Activated naive CD4-positive, alpha-beta T cell treated with anti-CD3 and anti-CD28 coated beads for 36 hours (primary cell): Measurements from ENCODE around the gene DDX3X. TPM values are rescaled to one million over a fixed set of nuclear protein-coding genes. Genes with fewer than 3 reads are reported as not detected.
"Not testable (repeated sequence)": the region's sequence is repeated elsewhere in the genome, so short reads cannot be mapped to it uniquely, and the experiment has no call there.

Experiments
- CTCF ChIA-PET: fragments of 350-600 bp; sonication (Branson Sonifier 250); formaldehyde crosslinking; loops from one replicate; lab custom pipeline; 2021; ENCODE audit warnings: antibody characterized with exemption; lab: Charles Lee
- DNase-seq: peaks from one replicate; pipeline ENCODE4 v3.0.0-alpha.2; 2020
- H3K27ac Mint-ChIP-seq: one replicate; pipeline ENCODE4 v1.8.0; 2021; ENCODE audit warnings: mild to moderate bottlenecking, mixed read lengths
- H3K27me3 Mint-ChIP-seq: one replicate; pipeline ENCODE4 v1.8.0; 2021; ENCODE audit warnings: low read depth, mixed read lengths
- H3K36me3 Mint-ChIP-seq: one replicate; pipeline ENCODE4 v1.8.0; 2021; ENCODE audit warnings: low read depth, mixed read lengths
- H3K4me1 Mint-ChIP-seq: one replicate; pipeline ENCODE4 v1.8.0; 2021; ENCODE audit warnings: low read depth, mixed read lengths
- H3K4me3 Mint-ChIP-seq: one replicate; pipeline ENCODE4 v1.8.0; 2021; ENCODE audit warnings: mild to moderate bottlenecking, moderate library complexity, mixed read lengths
- H3K9me3 Mint-ChIP-seq: one replicate; pipeline ENCODE4 v1.8.0; 2021; ENCODE audit warnings: mixed read lengths
- intact Hi-C: fragments of 100-400 bp; cut with micrococcal nuclease; formaldehyde crosslinking; loops from one replicate; pipeline ENCODE4 v1.15.1; 2023
- total RNA-seq, 2 experiments: library from RNA; stranded (reverse); gene quantifications; one replicate each; pipeline ENCODE4 v1.2.3, GENCODE V29; 2021

The DDX3X gene
- total RNA-seq, 2 experiments from 2014 or later = 163 to 171 TPM

- intact Hi-C loops = loop anchor here (1.0 kb wide), 1 partner anchor 49 kb away; the partner anchor contains the start of gene DDX3X
- peaks cover 1% of the 10 kb centered on the region for H3K9me3 Mint-ChIP-seq
- peak; percentile 52 for DNase-seq
- peak overlapping the region; percentile 96 for H3K27ac Mint-ChIP-seq
- no peaks in the 10 kb centered on the region for H3K36me3 Mint-ChIP-seq
- H3K4me3 Mint-ChIP-seq = peak overlapping the region; percentile 70
- CTCF ChIA-PET = no interaction called here
- H3K27me3 Mint-ChIP-seq = no peaks in the 10 kb centered on the region
- peaks cover 26% of the 10 kb centered on the region for H3K4me1 Mint-ChIP-seq
Observed at GRCh38 chrX:41382714-41383645, 49.0 kb downstream of the DDX3X start.

- H3K4me3 Mint-ChIP-seq = peak overlapping the region; percentile 70
- no peaks in the 10 kb centered on the region for H3K27me3 Mint-ChIP-seq
- CTCF ChIA-PET = no interaction called here
- H3K4me1 Mint-ChIP-seq = peaks cover 26% of the 10 kb centered on the region
- DNase-seq = peak; percentile 82
- no peaks in the 10 kb centered on the region for H3K36me3 Mint-ChIP-seq
- intact Hi-C loops = no loop called here
- peak overlapping the region; percentile 96 for H3K27ac Mint-ChIP-seq
- H3K9me3 Mint-ChIP-seq = peaks cover 1% of the 10 kb centered on the region
Observed at GRCh38 chrX:41384051-41384705, 50.2 kb downstream of the DDX3X start.

GRCh38 chrX:41386222-41386990 is 52.4 kb downstream of the DDX3X start:
- H3K27me3 Mint-ChIP-seq = no peaks in the 10 kb centered on the region
- intact Hi-C loops = loop anchor here (1.0 kb wide), 2 partner anchors 9 to 56 kb away; no protein-coding TSS in a partner anchor
- no peak overlapping the region for H3K4me3 Mint-ChIP-seq
- H3K4me1 Mint-ChIP-seq = peaks cover 26% of the 10 kb centered on the region
- peak; percentile 45 for DNase-seq
- CTCF ChIA-PET = interaction anchor here (0.6 to 1.1 kb wide), 2 partner anchors 9 to 13 kb away, joined by 3 to 5 read pairs; no protein-coding TSS in a partner anchor
- peaks cover 1% of the 10 kb centered on the region for H3K9me3 Mint-ChIP-seq
- no peaks in the 10 kb centered on the region for H3K36me3 Mint-ChIP-seq
- H3K27ac Mint-ChIP-seq = peak overlapping the region; percentile 77

- H3K9me3 Mint-ChIP-seq = peaks cover 1% of the 10 kb centered on the region
- intact Hi-C loops = no loop called here
- no peak overlapping the region for H3K4me3 Mint-ChIP-seq
- H3K36me3 Mint-ChIP-seq = no peaks in the 10 kb centered on the region
- CTCF ChIA-PET = no interaction called here
- H3K27ac Mint-ChIP-seq = no peak overlapping the region
- H3K27me3 Mint-ChIP-seq = no peaks in the 10 kb centered on the region
- no peak for DNase-seq
- H3K4me1 Mint-ChIP-seq = peaks cover 15% of the 10 kb centered on the region
Observed at GRCh38 chrX:41388543-41388942, 54.6 kb downstream of the DDX3X start.

GRCh38 chrX:41389311-41389888 is 55.4 kb downstream of the DDX3X start:
- H3K9me3 Mint-ChIP-seq = peaks cover under 1% of the 10 kb centered on the region
- DNase-seq = no peak
- H3K27me3 Mint-ChIP-seq = no peaks in the 10 kb centered on the region
- peaks cover 10% of the 10 kb centered on the region for H3K4me1 Mint-ChIP-seq
- intact Hi-C loops = no loop called here
- no peak overlapping the region for H3K27ac Mint-ChIP-seq
- no peak overlapping the region for H3K4me3 Mint-ChIP-seq
- CTCF ChIA-PET = no interaction called here
- no peaks in the 10 kb centered on the region for H3K36me3 Mint-ChIP-seq

- intact Hi-C loops, H3K27ac Mint-ChIP-seq, H3K4me3 Mint-ChIP-seq, H3K4me1 Mint-ChIP-seq, H3K27me3 Mint-ChIP-seq, DNase-seq, CTCF ChIA-PET, H3K9me3 Mint-ChIP-seq, H3K36me3 Mint-ChIP-seq: not testable (repeated sequence)
Observed at GRCh38 chrX:41390576-41390975, 56.6 kb downstream of the DDX3X start.

- Mint-ChIP-seq H3K27me3 (no peaks in the 10 kb centered on the region), H3K36me3 (no peaks in the 10 kb centered on the region), H3K4me1 (peaks cover 4% of the 10 kb centered on the region), H3K27ac (no peak overlapping the region), H3K4me3 (no peak overlapping the region), H3K9me3 (no peaks in the 10 kb centered on the region)
- CTCF ChIA-PET = no interaction called here
- no peak for DNase-seq
- intact Hi-C loops = no loop called here
Observed at GRCh38 chrX:41391606-41392005, 57.6 kb downstream of the DDX3X start.

GRCh38 chrX:41394293-41394692 is 60.3 kb downstream of the DDX3X start:
- H3K4me1 Mint-ChIP-seq = no peaks in the 10 kb centered on the region
- H3K9me3 Mint-ChIP-seq = no peaks in the 10 kb centered on the region
- H3K27ac Mint-ChIP-seq = no peak overlapping the region
- H3K4me3 Mint-ChIP-seq = no peak overlapping the region
- H3K27me3 Mint-ChIP-seq = no peaks in the 10 kb centered on the region
- no peak for DNase-seq
- intact Hi-C loops = no loop called here
- no peaks in the 10 kb centered on the region for H3K36me3 Mint-ChIP-seq
- CTCF ChIA-PET = no interaction called here

- Mint-ChIP-seq H3K36me3 (no peaks in the 10 kb centered on the region), H3K4me1 (no peaks in the 10 kb centered on the region), H3K27ac (no peak overlapping the region), H3K27me3 (no peaks in the 10 kb centered on the region), H3K4me3 (no peak overlapping the region), H3K9me3 (no peaks in the 10 kb centered on the region)
- no peak for DNase-seq
- intact Hi-C loops = no loop called here
- CTCF ChIA-PET = no interaction called here
Observed at GRCh38 chrX:41397219-41397618, 63.3 kb downstream of the DDX3X start.

- no peak overlapping the region for H3K4me3 Mint-ChIP-seq
- no peaks in the 10 kb centered on the region for H3K4me1 Mint-ChIP-seq
- H3K27ac Mint-ChIP-seq = no peak overlapping the region
- no peaks in the 10 kb centered on the region for H3K36me3 Mint-ChIP-seq
- CTCF ChIA-PET = no interaction called here
- no peak for DNase-seq
- H3K9me3 Mint-ChIP-seq = no peaks in the 10 kb centered on the region
- intact Hi-C loops = no loop called here
- no peaks in the 10 kb centered on the region for H3K27me3 Mint-ChIP-seq
Observed at GRCh38 chrX:41397768-41398167, 63.8 kb downstream of the DDX3X start.

- H3K27me3 Mint-ChIP-seq, intact Hi-C loops, H3K36me3 Mint-ChIP-seq, H3K27ac Mint-ChIP-seq, H3K4me3 Mint-ChIP-seq, CTCF ChIA-PET, H3K9me3 Mint-ChIP-seq, H3K4me1 Mint-ChIP-seq, DNase-seq: not testable (repeated sequence)
Observed at GRCh38 chrX:41402556-41402955, 68.6 kb downstream of the DDX3X start.

GRCh38 chrX:41405551-41405950 is 71.6 kb downstream of the DDX3X start:
- no peak for DNase-seq
- Mint-ChIP-seq H3K27me3 (no peaks in the 10 kb centered on the region), H3K9me3 (no peaks in the 10 kb centered on the region), H3K36me3 (no peaks in the 10 kb centered on the region), H3K4me1 (no peaks in the 10 kb centered on the region), H3K27ac (no peak overlapping the region), H3K4me3 (no peak overlapping the region)
- intact Hi-C loops = no loop called here
- CTCF ChIA-PET = no interaction called here
